ENCODE data around the gene UNC5B.

UNC5B gene

GRCh38 chr10:71242622-71243009 is 30.2 kb downstream of the UNC5B start:
- TF ChIP-seq POLR2AphosphoS5 (IDR thresholded peaks at IDR 0.05; ENCODE audit: low read depth, low read length) = no peak
- no peak for TF ChIP-seq POLR2A (IDR thresholded peaks at IDR 0.05; ENCODE audit: low read depth, low read length)
- no peak for TF ChIP-seq POU2F2 (IDR thresholded peaks at IDR 0.05; ENCODE audit: low read depth, low read length)
- TF ChIP-seq TAF1 (IDR thresholded peaks at IDR 0.05; ENCODE audit: low read depth, low read length) = no peak
- TF ChIP-seq PAX5 (IDR thresholded peaks at IDR 0.05; ENCODE audit: insufficient read depth, low read length, severe bottlenecking) = no peak
- TF ChIP-seq SPI1 (IDR thresholded peaks at IDR 0.05; ENCODE audit: low read depth, low read length) = no peak
- FAIRE-seq = no peak
- DNase-seq (ENCODE audit: insufficient read length, low spot score) = no peak

DNA sequence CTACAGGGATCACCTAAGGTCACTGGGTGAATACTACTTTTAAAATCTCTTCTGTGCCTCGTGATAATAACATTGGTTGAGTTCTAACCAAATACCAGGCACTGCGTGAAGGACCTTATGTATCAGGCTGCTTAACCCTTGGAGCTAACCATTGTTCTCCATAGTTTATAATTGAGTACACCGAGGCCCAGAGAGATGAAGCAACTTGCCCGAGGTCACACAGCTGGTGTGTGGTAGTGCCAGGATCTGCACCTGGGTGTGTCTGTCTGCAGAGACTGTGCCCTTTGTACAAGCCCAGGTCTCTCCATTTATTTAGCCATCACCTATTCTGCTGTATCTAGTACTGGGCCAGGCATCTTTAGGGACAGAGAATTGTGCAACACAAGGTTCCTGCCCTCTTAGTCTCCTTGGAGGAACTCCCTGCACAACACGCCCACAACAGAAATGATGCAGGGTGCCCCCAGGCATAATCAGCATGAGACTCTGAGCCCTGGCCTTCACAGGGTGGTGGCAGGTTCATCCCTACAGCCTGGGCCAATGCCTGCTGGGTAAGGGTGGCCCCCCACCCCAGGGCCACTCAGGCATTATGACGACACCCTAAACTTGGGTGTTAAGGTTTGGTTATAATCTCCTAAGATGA is 31.5 kb downstream of the UNC5B start:
- no peak for DNase-seq (ENCODE audit: insufficient read length, low spot score)
- no peak for FAIRE-seq
- TF ChIP-seq PAX5 (IDR thresholded peaks at IDR 0.05; ENCODE audit: insufficient read depth, low read length, severe bottlenecking) (no peak), POU2F2 (IDR thresholded peaks at IDR 0.05; ENCODE audit: low read depth, low read length) (no peak), POLR2A (IDR thresholded peaks at IDR 0.05; ENCODE audit: low read depth, low read length) (no peak), TAF1 (IDR thresholded peaks at IDR 0.05; ENCODE audit: low read depth, low read length) (no peak), POLR2AphosphoS5 (IDR thresholded peaks at IDR 0.05; ENCODE audit: low read depth, low read length) (no peak), SPI1 (IDR thresholded peaks at IDR 0.05; ENCODE audit: low read depth, low read length) (no peak)

DNA sequence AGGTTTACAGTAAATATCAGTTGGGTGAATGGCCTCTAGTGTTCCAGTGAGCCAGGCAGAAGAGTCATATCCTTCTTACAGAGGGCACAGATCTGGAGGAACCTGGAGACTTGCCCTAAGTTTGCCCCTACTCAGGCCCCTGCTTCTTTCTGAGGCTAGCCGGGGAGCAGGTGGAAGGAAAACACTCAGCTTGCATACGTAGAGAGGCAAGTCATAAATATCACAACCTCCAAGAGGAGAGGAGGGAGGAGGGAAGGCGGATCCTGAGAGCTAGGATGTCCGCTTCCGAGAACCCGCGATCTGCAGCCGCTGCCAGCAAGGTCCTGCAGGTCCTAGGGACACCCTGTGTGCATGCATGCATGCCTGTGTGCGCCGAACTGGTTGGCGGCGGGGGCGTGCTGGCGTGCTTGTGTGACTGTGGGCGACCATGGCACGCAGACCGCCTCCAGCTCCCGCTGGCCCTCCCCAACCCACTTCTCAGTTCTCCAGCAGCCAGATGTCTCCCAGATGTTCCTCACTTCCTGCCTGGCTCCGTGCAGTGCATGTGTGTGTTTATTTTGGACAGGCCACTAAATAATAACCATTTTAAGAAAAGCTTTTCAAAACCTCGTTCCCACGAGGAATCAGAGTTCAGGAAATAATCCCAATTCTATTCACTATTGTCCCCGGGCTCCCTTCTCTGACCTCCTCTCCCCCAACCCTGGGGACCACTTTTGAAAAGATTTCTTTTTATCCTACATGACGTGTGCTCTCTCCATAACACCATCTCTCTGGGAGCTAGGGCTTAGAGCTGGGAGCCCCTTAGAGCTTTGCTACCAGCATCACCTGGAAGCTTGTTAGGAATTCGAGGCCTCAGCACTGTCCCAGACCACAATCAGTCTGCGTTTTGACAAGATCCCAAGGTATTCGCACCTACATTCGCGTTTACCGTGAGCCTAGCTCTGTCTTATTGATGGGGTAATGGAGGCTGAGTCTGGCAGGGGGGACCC is 32.4 kb downstream of the UNC5B start:
- DNase-seq (ENCODE audit: insufficient read length, low spot score) = no peak

GRCh38 chr10:71245420-71246325 is 33.3 kb downstream of the UNC5B start:
- DNase-seq (ENCODE audit: insufficient read length, low spot score) (no peak), FAIRE-seq (no peak)
- TF ChIP-seq TAF1 (IDR thresholded peaks at IDR 0.05; ENCODE audit: low read depth, low read length) (no peak), PAX5 (IDR thresholded peaks at IDR 0.05; ENCODE audit: insufficient read depth, low read length, severe bottlenecking) (no peak), SPI1 (IDR thresholded peaks at IDR 0.05; ENCODE audit: low read depth, low read length) (no peak), POLR2A (IDR thresholded peaks at IDR 0.05; ENCODE audit: low read depth, low read length) (no peak), POU2F2 (IDR thresholded peaks at IDR 0.05; ENCODE audit: low read depth, low read length) (no peak), POLR2AphosphoS5 (IDR thresholded peaks at IDR 0.05; ENCODE audit: low read depth, low read length) (no peak)

More for the DNA sequence above, 32.4 kb downstream of the UNC5B start:
- TF ChIP-seq SPI1 (IDR thresholded peaks at IDR 0.05; ENCODE audit: low read depth, low read length) (no peak), POLR2A (IDR thresholded peaks at IDR 0.05; ENCODE audit: low read depth, low read length) (no peak), PAX5 (IDR thresholded peaks at IDR 0.05; ENCODE audit: insufficient read depth, low read length, severe bottlenecking) (no peak), POLR2AphosphoS5 (IDR thresholded peaks at IDR 0.05; ENCODE audit: low read depth, low read length) (no peak), POU2F2 (IDR thresholded peaks at IDR 0.05; ENCODE audit: low read depth, low read length) (no peak), TAF1 (IDR thresholded peaks at IDR 0.05; ENCODE audit: low read depth, low read length) (no peak)
- FAIRE-seq = peak; percentile 38

GRCh38 chr10:71246591-71247413 is 34.4 kb downstream of the UNC5B start:
- TF ChIP-seq SPI1 (IDR thresholded peaks at IDR 0.05; ENCODE audit: low read depth, low read length) (peak; percentile 69; the same call in 1 of the 2 replicates), PAX5 (IDR thresholded peaks at IDR 0.05; ENCODE audit: insufficient read depth, low read length, severe bottlenecking) (no peak)
- FAIRE-seq (no peak), DNase-seq (ENCODE audit: insufficient read length, low spot score) (no peak)

DNA sequence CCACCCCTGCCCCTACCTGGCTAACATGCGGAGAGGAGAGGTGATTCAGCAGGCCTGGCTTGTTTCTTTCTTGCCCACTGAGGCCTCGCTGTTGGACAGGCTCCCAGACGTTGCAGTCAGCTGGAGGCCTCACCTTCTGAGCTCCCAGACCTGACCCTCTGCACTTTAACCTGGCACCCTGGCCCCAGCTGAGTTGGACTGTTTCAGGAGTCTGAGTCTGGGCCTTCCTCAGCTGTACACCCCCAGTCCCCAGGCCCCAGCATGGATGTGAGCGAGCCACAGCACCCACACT is 35.0 kb downstream of the UNC5B start:
- FAIRE-seq (no peak), DNase-seq (ENCODE audit: insufficient read length, low spot score) (no peak)
- TF ChIP-seq SPI1 (IDR thresholded peaks at IDR 0.05; ENCODE audit: low read depth, low read length) (no peak), POLR2A (IDR thresholded peaks at IDR 0.05; ENCODE audit: low read depth, low read length) (no peak), PAX5 (IDR thresholded peaks at IDR 0.05; ENCODE audit: insufficient read depth, low read length, severe bottlenecking) (no peak), TAF1 (IDR thresholded peaks at IDR 0.05; ENCODE audit: low read depth, low read length) (no peak), POU2F2 (IDR thresholded peaks at IDR 0.05; ENCODE audit: low read depth, low read length) (no peak), POLR2AphosphoS5 (IDR thresholded peaks at IDR 0.05; ENCODE audit: low read depth, low read length) (no peak)

DNA sequence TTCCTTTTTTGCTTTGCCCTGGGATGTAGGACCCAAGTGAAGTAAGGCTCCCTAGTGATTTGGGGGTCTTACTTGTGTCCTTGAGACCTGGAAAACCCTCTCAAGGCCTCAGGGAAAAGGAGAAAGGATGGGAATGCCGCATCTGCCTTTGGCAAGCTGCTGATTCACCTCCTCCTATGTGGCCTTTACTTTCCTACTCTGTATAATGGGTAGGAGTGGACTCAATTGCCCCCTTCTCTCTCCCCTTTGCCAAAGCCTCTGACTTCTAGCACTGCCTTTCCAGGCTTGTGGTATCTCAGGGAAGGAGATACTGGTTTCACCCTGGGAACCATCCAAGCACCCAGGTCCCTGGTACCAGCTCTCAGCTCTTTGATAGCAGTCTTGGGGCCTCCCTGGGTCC is 35.4 kb downstream of the UNC5B start:
- FAIRE-seq (no peak), DNase-seq (ENCODE audit: insufficient read length, low spot score) (no peak)
- TF ChIP-seq POLR2AphosphoS5 (IDR thresholded peaks at IDR 0.05; ENCODE audit: low read depth, low read length) (no peak), TAF1 (IDR thresholded peaks at IDR 0.05; ENCODE audit: low read depth, low read length) (no peak), PAX5 (IDR thresholded peaks at IDR 0.05; ENCODE audit: insufficient read depth, low read length, severe bottlenecking) (no peak), POU2F2 (IDR thresholded peaks at IDR 0.05; ENCODE audit: low read depth, low read length) (no peak), SPI1 (IDR thresholded peaks at IDR 0.05; ENCODE audit: low read depth, low read length) (no peak), POLR2A (IDR thresholded peaks at IDR 0.05; ENCODE audit: low read depth, low read length) (no peak)

DNA sequence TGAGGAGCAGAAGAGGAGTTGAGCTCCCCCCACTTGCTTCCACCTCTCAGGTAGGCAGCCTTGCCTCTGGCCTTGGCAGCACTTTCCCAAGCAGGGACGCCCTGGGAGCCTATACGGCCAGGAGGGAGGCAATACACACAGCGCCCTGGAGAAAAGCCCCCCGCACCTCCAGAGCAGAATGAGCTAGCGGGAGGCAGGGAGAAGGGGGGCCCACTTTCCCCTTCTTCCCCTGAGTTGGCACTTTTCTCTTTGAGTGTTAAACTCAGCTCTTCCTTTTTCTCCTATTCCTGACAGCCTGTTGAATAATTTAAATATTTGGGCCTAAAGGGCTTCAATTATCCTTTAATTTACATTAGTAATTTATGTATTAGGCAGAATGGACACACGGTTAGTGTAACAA is 35.8 kb downstream of the UNC5B start:
- TF ChIP-seq POLR2AphosphoS5 (IDR thresholded peaks at IDR 0.05; ENCODE audit: low read depth, low read length) = no peak
- TF ChIP-seq POU2F2 (IDR thresholded peaks at IDR 0.05; ENCODE audit: low read depth, low read length) = no peak
- no peak for TF ChIP-seq PAX5 (IDR thresholded peaks at IDR 0.05; ENCODE audit: insufficient read depth, low read length, severe bottlenecking)
- TF ChIP-seq TAF1 (IDR thresholded peaks at IDR 0.05; ENCODE audit: low read depth, low read length) = no peak
- no peak for TF ChIP-seq POLR2A (IDR thresholded peaks at IDR 0.05; ENCODE audit: low read depth, low read length)
- TF ChIP-seq SPI1 (IDR thresholded peaks at IDR 0.05; ENCODE audit: low read depth, low read length) = no peak
- no peak for DNase-seq (ENCODE audit: insufficient read length, low spot score)
- FAIRE-seq = no peak
